Activated CD4-positive, alpha-beta T cell treated with anti-CD3 and anti-CD28 coated beads, Interleukin-2, amount 50 U/mL, for 4 hours (primary cell): ENCODE data around the gene LHCGR.
"Not testable (repeated sequence)": the region's sequence is repeated elsewhere in the genome, so short reads cannot be mapped to it uniquely, and the experiment has no call there.

Source experiments
- DNase-seq, 2 experiments: peaks; one replicate each; pipeline ENCODE4 v3.0.0-alpha.2; 2020

Gene LHCGR

DNA sequence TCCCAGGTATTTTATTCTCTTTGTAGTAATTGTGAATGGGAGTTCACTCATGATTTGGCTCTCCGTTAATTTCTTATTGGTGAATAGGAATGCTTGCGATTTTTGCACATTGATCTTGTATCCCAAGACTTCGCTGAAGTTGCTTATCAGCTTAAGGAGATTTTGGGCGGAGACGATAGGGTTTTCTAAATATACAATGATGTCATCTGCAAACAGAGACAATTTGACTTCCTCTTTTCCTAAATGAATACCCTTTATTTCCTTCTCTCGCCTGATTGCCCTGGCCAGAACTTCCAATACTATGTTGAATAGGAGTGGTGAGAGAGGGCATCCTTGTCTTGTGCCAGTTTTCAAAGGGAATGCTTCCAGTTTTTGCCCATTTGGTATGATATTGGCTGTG is 51.9 kb downstream of the LHCGR start:
- not testable (repeated sequence) for DNase-seq

DNA sequence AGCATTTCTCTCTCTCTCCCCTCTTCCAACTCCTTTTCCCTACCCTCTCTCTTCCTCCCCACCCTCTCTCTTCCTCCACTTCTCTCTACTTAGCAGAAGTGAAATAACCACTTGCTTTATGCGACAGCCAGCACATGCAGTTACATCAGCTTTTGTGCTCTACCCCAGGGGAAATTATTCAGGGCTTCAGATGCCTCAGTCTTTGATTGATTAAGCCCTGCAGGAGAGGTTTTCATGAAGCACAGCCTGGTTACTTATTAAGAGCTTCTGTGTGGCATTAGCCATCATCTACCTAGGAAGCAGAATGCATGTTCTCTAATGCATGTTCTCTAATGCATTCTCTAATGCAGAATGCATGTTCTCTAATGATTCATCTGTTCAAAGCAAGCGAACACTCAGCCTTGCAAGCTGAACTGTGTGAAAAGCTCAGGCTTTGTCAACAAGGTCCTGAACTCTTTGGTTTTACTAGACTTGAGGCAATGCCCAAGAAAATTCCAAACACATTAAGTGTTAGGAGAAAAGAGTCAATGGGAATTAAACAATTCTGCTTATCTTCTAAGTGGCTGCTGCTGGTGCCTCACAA is 56.1 kb downstream of the LHCGR start:
- DNase-seq, result no peak

DNA sequence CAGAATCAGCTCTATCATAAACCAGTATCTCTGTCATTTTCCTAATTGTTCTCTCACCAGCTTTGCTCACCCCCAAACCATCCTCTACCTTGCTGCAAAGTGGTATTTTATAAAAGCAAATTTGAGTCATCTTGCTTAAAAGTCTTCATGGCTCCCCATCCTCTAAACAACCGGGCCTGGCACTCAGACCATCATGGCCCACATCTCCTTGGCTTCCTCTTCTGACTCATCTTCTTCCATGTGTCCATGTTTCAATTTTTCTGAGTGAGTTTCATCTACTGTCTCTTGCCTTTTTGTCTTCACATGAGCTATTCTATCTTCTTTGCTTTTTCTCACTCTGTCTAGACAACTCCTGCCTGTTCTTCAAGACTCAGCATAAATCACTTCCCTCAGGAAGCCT is 58.6 kb downstream of the LHCGR start:
- DNase-seq, result no peak

DNA sequence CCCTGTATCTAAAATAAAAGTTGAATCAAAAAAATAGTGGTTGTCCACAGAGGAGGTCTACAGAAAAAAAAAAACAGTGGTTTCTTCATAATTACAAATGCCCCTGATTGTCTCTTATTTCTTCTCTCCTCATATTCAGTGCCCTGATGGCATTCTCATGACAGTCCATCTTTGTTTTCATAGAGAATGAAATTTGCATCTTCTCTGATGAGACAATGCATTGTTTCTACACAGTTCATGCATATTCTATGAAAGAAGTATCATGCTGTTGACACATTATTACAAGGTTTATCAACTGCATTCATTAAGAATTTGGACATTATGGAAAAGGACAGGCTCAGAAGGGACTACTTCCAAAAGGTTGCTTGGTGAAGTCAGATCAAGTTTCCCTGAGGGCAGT is 59.5 kb downstream of the LHCGR start:
- no peak for DNase-seq

DNA sequence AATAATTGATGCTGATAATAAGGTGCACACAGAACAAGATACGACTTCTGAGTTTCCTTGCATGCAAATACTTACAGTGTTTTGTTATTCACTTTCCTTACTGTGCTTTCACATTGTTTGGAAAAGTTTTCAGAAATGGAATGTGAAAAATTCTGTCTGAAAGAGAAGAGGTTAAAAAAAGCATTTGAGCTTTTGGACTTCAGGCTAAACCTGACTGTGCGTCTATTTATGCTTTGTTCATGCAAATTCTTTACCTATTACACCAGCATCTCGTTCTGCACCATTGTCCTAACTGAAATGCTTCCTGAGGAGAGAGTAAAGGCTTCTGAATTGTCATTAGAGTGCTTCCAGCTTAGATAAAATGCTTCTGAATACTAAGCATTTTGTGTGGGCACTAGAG is 61.4 kb downstream of the LHCGR start:
- no peak for DNase-seq

DNA sequence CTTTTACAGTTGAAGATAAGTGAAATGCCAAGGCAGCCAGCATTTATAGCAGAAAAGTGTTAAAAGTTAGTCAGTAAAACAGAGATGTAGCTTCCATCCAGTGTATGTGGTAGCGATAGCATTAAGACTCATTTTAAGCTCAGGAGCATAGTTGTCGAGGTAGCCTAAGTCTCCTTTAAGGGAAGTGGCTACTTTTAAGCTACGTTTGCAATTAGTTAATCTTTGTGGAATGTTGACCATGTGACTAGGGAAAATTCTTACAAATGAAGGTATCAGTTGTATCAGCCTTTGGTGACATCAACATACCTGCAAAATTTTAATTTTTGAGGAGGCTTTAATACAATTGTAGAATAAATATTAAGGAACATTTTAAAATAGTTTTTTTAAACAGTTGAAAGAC is 61.9 kb downstream of the LHCGR start:
- DNase-seq, result no peak

DNA sequence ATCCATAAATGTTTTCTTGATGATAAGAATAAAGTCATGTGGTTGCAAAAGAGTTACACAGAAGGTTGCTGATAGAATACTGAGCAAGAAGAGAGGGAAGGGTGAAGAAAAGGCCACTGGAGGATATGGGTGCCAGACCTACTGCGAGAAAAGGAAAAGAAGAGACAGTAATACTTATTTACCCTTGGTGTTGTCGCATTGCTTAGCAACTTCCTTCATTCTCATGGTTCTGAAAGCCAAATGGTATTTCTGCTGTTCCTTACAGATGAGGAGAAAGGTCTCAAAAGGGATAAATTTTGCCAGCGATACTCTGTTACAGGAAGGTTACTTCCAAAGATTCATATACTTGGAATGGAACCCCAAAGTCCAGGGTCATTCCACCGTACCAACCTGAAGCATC is 62.5 kb downstream of the LHCGR start:
- no peak for DNase-seq

DNA sequence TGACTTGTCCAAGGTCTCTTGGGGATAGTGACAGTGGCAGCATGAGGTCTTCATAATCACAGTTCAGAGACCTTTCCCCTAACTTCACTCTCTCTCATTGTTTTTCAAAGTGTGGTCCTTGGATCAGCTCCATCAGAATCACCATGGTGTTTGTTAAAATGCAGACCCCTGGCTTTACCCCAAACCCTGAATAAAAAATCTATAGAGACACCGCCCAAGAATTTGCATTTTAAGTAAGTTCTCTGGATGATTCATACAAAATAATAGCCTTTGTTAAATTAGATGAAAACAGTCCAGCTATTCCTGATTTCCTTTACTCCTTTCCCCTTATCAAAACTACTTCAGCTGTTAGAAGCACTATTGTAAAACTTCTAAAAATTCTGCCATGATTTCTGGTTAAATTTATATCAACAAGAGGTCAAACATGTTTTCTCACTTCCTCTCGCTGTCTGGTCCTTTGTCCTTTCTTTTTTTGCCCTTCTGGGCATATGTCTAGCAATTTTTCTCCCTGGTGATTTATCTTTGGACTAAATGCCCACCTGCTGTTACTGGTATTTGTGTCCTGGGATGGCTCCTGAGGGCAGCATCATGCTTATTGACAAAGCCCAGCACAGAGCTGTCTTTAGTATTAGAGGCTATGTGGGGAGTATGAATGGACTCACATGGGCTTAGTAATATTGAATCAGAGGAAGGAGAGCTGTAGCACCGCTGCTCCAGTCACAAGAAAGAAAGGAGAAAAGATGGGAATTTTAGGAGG is 63.4 kb downstream of the LHCGR start:
- no peak for DNase-seq

DNA sequence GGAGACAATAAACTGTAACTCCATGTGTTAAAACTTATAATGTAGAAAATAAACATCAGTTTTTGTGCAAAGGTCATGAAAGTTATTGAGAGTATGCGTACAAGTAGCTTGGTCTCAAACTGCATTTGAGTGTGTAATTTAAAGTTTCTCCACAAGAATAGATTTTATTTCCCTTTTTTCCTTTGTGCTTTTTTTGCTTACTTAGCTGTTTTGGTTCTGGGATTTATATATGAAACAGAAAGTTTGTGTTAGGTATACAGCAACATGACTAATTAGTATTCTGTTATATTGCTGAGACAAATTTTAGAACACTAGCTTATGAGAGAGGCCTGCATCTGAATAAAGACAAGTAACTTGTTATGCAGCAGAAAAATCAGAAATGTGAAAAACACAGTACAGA is 70.4 kb downstream of the LHCGR start:
- DNase-seq, result no peak

DNA sequence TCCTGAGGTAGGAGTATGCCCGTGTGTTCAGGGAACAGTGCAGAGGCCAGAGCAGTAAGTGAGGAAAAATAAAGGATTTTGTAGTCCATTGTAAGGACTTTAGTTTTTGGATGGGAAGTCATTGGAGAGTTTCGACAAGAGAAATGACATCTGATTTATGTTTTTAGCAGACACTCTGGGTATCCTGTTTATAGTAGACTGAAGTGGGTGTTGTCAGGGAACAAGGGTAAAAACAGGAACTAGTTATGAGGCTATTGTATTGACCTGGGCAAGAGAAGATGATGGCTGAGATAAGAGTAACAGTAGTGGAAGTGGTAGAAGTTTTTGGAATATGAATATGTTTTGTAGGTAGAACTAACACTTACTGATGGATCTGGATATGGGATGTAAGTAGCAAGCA is 78.1 kb downstream of the LHCGR start:
- DNase-seq, result no peak

DNA sequence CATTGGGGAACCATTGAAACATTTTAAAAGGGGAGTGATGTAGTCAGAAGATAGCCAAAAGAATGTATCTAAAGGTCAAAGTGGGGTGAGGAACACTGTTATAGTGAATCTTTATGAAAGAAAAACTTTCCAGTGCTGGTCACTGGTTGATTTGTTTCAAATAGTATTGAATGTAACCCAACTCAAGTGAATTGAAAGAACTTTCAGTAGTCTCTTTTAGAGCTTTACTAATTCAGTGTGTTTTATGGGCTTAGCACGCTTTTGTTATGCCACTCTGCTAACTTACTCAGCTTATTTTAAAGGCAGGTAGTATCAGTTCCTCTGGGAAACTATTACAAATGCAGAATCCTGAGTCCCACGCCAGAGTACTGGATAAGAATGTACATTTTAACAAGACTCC is 80.6 kb downstream of the LHCGR start:
- no peak for DNase-seq

DNA sequence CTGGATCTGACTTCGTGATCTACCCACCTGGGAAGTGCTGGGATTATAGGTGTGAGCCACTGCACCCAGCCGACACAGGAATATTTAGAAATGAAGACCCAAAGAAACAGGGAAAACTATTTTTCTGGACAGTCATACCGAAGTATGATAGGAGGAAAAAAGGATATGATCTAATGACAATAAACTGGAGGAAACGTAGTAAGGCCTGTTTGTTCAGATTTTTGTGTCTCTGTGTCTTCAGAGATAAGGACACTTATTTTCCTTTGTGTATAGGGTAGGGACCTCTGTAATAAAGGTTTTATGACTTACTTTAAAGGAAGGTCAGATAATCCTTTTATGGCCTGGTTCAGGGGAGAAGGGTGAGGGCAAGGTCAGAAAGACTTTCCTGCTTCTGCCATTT is 81.9 kb downstream of the LHCGR start:
- DNase-seq, result no peak

DNA sequence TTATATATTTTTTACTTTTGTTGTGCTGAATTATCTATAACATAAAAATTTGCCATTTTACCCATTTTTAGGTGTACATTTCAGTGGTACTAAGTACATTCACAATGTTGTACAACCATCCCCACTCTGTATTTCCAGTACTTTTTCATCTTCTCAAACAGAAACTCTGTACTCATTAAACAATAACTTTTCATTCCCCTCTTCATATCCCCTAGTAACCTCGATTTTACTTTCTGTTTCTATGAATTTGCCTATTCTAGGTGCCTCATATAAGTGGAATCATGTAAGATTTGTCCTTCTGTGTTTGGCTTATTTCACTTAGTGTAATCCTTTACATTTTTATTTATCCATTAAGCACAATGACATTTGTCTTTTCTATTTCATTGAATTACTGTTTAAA is 86.5 kb downstream of the LHCGR start:
- no peak for DNase-seq

DNA sequence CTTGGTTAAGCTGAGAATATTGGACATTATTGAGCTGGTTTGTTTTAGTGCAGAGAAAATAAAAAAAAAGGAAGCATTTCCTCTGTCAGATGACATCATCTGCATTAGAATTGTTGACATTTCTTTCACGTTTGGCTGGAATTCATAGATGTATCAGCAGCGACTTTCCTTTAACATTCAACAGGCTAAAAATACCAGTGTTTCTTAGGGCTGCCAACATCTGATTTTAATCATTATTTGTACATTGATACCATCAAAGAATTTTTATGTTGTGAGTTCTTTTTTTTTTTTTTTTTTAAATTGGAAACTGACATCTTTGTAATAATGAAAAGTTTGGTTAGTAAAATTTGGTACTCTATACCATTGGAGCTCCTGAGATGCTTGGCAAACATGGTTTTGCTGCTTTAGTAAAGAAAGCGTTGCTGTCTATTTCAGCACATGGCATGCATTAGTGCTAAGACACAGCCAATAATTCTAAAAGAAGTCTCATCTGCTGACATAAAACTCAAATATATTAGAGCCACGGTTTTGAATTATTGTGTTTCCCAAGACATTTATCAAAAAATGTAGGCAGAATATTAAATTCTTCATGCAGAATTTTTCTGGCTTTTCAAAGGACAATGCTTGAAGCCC is 104.2 kb downstream of the LHCGR start:
- no peak for DNase-seq

DNA sequence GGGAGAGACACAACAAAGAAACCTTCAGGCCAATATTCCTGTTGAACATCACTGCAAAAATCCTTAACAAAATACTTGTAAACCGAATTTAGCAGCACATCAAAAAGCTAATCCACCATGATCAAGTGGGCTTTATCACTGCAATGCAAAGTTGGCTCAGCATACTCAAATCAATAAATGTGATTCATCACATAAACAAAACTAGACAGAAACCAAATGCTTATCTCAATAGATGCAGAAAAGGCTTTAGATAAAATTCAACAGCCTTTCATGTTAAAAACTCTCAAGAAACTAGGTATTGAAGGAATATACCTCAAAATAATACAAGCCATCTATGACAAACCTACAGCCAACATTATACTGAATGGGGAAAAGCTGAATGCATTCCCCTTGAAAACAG is 117.3 kb downstream of the LHCGR start:
- DNase-seq, result no peak
